NCI-H2196 treated with DMSO at 0.1 percent for 48 hours (cell line): ENCODE data around the gene PATJ.
"Not testable (repeated sequence)": the region's sequence is repeated elsewhere in the genome, so short reads cannot be mapped to it uniquely, and the experiment has no call there.

Experiments
- DNase-seq: peaks from one replicate; lab custom pipeline; 2025; ENCODE audit not compliant: unreplicated experiment; lab: John Stamatoyannopoulos, UW

The PATJ gene

DNA sequence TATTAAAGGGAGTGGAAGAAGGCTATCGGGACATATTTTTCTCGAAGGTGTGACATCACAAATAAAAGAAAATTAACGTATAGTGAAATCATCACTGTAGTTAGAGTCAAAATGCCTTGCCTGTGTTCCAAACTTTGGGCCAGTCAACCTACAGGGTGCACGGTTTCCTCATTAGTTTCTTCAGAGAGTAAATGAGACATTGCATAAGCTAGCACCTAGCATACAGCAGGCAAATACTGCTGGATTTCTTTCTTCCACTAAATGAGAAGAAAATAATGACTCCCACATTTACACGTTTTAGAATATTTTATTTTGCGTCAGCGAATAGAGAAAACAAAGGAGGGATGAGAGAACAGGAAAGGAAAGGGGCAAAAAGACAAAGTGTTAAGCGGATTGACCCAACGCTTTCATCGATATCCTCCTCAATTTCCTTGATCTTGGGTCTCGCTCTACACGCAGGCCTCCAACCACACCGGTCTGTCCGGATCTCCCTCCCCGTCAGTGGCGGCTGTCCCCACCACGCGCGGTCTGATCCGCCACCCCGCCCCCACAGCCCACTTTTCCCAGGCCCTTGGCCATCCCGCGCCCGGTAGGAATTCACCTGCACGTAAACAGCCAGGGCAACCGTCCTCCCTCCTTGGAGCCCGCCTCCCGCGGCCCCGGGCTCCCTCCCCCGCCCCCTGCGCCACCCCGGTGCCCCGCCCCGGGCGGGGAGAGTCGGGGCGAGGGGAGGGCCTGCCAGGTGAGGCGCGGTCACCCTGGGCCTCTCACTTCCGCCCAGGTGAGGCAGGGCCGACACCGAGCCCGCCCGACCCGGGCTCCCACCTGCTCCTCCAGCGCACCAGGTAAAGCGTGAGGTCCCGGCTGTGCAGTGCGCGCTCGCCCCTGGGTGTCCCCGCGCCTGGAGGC, at the start of gene PATJ:
Gene PATJ, plus strand, starts transcription at position 770 of the 909 bp plus-strand sequence. CDS start 20,413 bp downstream, outside the sequence.
- DNase-seq = peak; percentile 68

GRCh38 chr1:61699911-61700851, 42.1 kb upstream of the PATJ start:
- no peak for DNase-seq

GRCh38 chr1:61708953-61709907, 33.0 kb upstream of the PATJ start:
- no peak for DNase-seq

GRCh38 chr1:61709908-61710289, 32.4 kb upstream of the PATJ start:
- no peak for DNase-seq

GRCh38 chr1:61711257-61711656, 31.0 kb upstream of the PATJ start:
- not testable (repeated sequence) for DNase-seq

DNA sequence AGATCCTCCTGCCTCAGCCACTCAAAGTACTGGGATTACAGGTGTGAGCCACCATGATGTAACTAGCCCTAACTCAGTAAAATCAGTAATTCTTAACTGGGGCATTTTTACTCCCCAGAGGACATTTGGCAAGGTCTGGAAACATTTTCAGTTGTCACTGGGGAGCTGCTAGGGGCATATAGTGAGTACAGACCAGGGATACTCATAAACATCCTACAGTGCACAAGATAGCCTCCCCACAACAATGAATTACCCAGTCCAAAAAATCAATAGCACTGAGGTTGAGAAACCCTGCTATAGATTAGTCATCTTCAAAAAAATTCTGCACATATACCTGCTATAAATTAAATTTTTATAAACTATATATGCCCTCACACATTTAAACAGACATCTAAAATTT, 30.3 kb upstream of the PATJ start:
- no peak for DNase-seq

- not testable (repeated sequence) for DNase-seq
Measured at GRCh38 chr1:61718996-61719663, 23.1 kb upstream of the PATJ start.

GRCh38 chr1:61724506-61724812, 17.8 kb upstream of the PATJ start:
- no peak for DNase-seq

DNA sequence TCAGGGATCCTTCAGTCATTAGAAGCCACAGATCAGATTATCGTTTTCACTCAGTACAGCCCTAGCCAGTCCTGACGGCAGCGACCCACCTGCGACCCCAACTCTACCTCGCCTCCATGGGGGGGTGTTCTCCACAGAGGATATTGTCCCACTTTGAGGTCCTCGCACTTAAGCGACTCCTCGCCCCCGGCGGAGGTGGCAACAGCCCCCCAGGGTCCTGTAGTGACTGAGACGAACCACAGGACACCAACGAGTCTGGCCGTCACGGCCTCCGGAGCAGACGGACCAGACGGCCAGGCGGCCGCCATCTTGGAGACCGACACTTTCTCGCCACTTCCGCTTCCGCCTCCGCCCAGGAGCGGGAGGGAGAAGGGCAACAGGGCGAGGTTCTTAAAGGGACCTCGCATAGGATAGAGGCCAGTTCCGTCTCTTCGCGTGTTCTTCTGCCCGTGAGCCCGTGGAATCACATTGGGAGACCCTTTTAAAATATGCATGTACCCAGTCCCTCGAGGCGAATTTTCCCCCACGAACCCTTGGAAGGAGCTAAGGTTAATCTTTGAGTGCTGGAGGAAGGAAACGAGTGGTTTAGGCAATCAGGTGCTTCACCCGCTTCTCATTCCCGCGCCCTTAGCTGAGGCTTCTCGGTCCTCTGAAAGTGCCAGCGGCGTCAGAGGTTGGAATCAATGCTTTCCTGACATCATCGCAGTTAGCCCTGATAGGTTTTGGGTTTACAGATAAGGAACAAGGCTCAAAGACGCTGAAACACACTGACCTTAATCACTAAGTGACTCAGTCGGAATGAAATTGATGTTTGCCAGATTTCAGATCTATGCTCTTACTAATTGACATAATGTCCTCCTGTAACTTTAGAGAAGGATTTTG, 17.2 kb upstream of the PATJ start, which contains the start of gene TM2D1:
Gene TM2D1, minus strand, starts transcription at position 329 of the 882 bp plus-strand sequence. Its CDS starts 21 bp downstream, at position 308.
- DNase-seq = peak; percentile 90

- no peak for DNase-seq
Measured at GRCh38 chr1:61727544-61727943, 14.7 kb upstream of the PATJ start.

- not testable (repeated sequence) for DNase-seq
Measured at GRCh38 chr1:61730679-61731078, 11.6 kb upstream of the PATJ start.

GRCh38 chr1:61732726-61733125, 9.6 kb upstream of the PATJ start:
- no peak for DNase-seq

- DNase-seq = no peak
Measured at GRCh38 chr1:61740751-61741700, 1.3 kb upstream of the PATJ start.

- peak; percentile 5 for DNase-seq
Measured at GRCh38 chr1:61742620-61743430, 545 bp downstream of the PATJ start.

- DNase-seq = no peak
Measured at GRCh38 chr1:61743431-61743705, 1.1 kb downstream of the PATJ start.

DNA sequence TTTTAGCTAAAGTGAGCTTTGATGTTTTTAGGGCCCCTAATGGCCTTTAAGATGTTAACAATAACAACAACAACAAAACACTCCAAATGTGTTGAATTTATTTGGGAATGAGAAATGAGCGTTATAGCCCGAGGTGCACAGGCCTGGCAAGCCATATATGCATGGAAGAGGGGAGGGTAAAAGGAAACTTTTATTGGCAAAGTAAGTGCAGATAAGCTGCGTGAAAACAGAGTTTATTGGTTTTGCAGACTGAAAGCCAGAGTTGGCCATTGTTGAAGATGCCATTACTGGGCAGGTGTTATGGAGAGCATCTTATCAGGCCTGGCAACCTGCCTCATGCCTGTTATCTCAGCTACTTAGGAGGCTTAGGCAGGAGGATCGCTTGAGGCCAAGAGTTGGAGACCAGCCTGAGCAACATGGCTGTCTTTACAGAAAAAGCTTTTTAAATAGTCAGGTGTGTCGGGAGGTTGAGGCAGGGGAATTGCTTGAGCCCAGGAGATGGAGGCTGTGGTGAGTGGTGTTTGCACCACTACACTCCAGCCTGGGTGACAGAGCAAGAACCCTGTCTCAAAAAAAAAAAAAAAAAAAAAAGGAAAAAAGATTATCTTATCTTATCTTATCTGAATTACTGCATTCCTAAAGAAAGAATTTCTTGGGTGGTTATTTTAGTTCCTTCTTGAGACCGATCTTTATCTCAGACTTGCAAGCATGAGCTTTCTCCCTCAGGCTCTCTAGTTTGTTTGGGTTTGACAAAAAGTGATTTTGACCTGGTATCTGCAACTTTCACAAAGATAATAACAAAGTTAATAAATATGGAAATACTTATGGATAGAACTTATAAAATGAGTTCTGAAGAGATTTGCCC, 1.7 kb downstream of the PATJ start:
- no peak for DNase-seq
